ENCODE results near the gene S100A4.
A peak's percentile ranks its signal among the peaks of the same experiment; 100 is the strongest.
"Not testable (repeated sequence)": the region's sequence is repeated elsewhere in the genome, so short reads cannot be mapped to it uniquely, and the experiment has no call there.

The S100A4 gene

GRCh38 chr1:153567621-153568366, 22.2 kb upstream of the S100A4 start:
- DNase-seq = peak; percentile 33

- peak; percentile 99 for DNase-seq
These were observed 21.1 kb upstream of the S100A4 start for GRCh38 chr1:153566414-153567371.

- DNase-seq = peak; percentile 94
These were observed 20.1 kb upstream of the S100A4 start, which contains the start of gene S100A2 for GRCh38 chr1:153565529-153566374. Gene S100A2 (minus strand): TSS chr1:153565844. CDS start chr1:153563877, 1,967 bp downstream.

- DNase-seq = no peak
These were observed 18.4 kb upstream of the S100A4 start for GRCh38 chr1:153563991-153564390.

- no peak for DNase-seq
These were observed 17.9 kb upstream of the S100A4 start for GRCh38 chr1:153563483-153563901.

- DNase-seq = not testable (repeated sequence)
These were observed 16.4 kb upstream of the S100A4 start for GRCh38 chr1:153562021-153562420.

- DNase-seq = no peak
These were observed 15.9 kb upstream of the S100A4 start for GRCh38 chr1:153561466-153561985.

DNA sequence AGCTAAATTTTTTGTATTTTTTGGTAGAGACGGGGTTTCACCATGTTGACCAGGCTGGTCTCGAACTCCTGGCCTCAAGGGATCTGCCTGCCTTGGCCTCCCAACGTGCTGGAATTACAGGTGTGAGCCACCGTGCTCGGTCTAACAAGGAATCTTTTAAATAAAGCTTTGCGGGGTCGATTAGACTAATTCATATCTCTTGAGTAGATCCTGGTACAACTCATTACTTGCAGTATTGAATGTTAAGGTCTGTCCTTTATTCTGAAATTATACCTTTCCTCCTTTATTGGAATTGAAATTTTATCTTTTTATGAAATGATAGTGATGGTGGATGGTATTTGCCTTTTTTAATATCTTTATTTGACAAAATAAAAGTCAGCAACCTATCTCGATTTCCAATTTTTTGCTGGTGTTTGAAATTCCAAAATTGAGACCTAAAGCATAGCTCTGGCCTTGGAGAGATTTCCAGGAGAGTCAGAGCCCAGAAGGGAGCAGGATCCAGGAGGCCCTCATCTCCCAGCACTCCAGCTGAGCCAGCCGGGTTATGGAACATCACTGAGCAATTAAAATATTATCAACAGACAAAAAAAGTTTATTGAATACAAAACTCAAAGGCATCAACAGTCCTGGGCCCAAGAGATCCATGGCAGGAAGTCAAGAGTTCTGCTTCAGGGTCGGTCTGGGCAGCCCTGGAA, 15.3 kb upstream of the S100A4 start:
- no peak for DNase-seq

DNA sequence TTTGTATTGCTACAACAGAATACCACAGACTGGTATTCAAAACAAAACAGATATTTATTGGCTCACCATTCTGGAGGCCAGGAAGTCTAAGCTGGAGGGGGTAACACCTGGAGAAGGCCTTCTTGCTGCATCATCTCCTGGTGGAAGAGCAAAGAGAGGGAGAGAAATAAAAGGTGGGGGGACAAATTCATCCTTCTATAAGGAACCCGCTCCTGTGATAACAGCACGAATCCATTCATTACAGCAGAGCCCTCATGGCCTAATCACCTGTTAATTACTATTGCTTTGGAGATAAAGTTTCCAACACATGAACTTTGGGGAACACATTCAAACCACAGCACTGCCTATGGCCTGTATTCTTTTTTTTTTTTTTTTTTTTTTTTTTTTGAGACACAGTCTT, 14.6 kb upstream of the S100A4 start:
- no peak for DNase-seq

GRCh38 chr1:153557877-153558276, 12.3 kb upstream of the S100A4 start:
- no peak for DNase-seq

DNA sequence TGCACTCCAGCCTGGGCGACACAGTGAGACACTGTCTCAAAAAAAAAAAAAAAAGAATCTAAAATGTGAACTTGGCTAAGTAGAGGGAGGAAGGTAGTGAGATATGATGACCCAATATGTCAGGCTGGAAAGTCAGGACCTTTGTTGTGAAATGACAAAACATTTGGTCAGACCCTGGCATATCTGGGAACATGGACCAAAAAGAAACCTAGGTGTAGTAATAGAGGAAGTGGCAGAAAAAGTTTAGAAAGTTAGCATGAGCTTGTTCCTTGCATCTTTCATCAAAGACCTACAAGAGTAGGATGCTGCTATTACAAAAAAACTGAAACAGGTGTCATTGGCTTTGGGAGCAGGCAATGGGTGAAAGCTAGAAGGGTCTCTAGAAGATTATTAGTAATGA, 10.7 kb upstream of the S100A4 start:
- DNase-seq = no peak

DNA sequence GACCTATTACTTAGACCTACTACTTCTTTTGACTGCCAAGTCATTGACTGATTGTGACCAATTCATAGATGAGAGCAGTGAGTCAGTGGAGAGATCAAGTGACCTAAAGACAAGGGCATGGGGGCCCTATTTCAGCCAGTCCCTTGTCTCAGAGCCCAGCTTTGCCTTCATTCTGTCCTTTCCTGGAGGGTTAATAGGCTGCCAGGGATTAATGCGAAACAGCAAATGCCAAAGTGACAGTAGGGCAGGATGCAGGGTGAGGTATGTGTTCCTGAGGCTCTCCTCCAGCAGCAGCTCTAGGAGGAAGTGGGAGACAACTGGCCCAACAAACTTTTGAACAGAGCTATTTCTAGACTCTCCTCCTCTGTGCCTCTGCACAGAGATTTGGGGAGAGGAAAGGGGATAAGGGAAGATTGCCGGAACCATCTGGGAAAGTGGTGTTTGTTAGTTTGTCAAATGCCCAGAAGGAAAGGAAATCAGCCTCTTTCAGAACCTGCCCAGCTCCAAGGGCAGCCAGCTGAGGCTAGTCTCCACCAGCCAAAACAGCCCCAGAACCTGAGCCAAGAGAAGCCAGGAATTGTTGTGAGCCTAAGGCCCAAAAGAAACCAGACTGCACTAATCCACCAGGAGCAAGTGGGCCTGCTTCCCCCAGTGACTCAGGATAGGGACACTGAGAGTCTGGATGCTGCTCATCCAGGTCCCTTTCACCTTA, 8.4 kb upstream of the S100A4 start:
- no peak for DNase-seq

DNA sequence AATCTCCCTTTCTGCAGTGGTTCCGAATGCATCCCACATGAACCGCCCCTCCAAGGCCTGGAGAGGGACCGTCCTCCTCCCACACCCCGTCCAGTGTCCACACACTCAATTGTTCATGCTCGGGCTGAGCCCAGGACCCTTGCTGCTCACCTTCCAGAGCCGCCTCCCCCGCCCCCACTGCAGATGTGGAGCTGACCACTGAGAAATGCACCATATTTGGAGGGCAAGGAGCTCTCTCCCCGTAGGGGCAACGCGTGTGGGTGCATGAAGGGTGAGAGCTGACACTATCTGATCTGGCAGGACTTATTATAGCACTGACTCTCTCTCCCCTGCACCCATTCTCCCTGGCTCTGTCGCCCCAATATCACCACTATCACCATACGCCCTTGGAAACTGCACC, 7.5 kb upstream of the S100A4 start:
- no peak for DNase-seq

GRCh38 chr1:153552335-153552734, 6.7 kb upstream of the S100A4 start:
- no peak for DNase-seq

GRCh38 chr1:153550827-153551500, 5.4 kb upstream of the S100A4 start:
- no peak for DNase-seq

DNA sequence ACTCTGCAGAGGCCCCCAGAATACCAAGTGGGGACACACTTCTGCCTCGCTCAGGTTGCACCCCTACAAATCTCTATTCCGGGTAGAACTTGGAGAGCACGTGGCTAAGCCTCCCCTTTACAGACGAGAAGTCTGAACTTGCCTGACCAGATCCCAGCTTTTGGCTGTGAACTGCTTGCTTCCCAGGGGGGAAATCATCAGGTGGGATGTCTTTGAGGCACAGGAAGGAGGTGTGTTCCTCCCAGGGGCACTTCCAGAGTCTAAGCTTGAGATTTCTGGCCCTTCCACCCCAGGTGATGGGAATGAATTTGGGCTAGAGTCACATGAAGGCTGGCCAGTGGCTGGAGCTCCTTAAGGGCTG, 4.8 kb upstream of the S100A4 start:
- no peak for DNase-seq

GRCh38 chr1:153549741-153550397, 4.3 kb upstream of the S100A4 start:
- no peak for DNase-seq

- peak; percentile 90 for DNase-seq
These were observed 3.4 kb upstream of the S100A4 start, which contains the start of gene S100A3 for GRCh38 chr1:153548722-153549688. Gene S100A3 (minus strand): TSS chr1:153549258. CDS start chr1:153548485, 773 bp downstream.

Measured in fibroblast of skin of abdomen (primary cell).